WTC11 (cell line): ENCODE data around the gene RAP1GAP.
A peak's percentile ranks its signal among the peaks of the same experiment; 100 is the strongest.

Experiments
- AR ChIP-seq: fragments of 250-450 bp; sonication (Bioruptor Pico); IDR thresholded peaks from 2 replicates; pipeline ENCODE4 v1.9.0; 2021; ENCODE audit warnings: mild to moderate bottlenecking
- ARID4B ChIP-seq: sonication (generic); formaldehyde crosslinking; IDR thresholded peaks from 2 replicates; pipeline ENCODE4 v1.8.0; 2023; ENCODE audit warnings: missing genetic modification reagents, mild to moderate bottlenecking, borderline replicate concordance
- CTCF ChIP-seq: fragments of 200-600 bp; IDR thresholded peaks from 2 replicates; pipeline ENCODE4 v1.8.0; 2022; ENCODE audit warnings: antibody characterized with exemption
- ESRRA ChIP-seq: sonication (generic); formaldehyde crosslinking; IDR thresholded peaks from 2 replicates; pipeline ENCODE4 v1.8.1; 2022; ENCODE audit warnings: mild to moderate bottlenecking, missing genetic modification reagents, borderline replicate concordance
- FOXK1 ChIP-seq: sonication (generic); formaldehyde crosslinking; IDR thresholded peaks from 2 replicates; pipeline ENCODE4 v1.8.0; 2022; ENCODE audit warnings: mild to moderate bottlenecking, moderate library complexity, missing genetic modification reagents
- FOXP1 ChIP-seq: sonication (generic); formaldehyde crosslinking; IDR thresholded peaks from 2 replicates; pipeline ENCODE4 v1.8.0; 2022; ENCODE audit warnings: missing genetic modification reagents, mild to moderate bottlenecking, moderate library complexity, borderline replicate concordance
- HMGXB4 ChIP-seq: sonication (generic); formaldehyde crosslinking; IDR thresholded peaks from 2 replicates; pipeline ENCODE4 v1.8.1; 2023; ENCODE audit warnings: mild to moderate bottlenecking, moderate library complexity, missing genetic modification reagents
- NR1H2 ChIP-seq: sonication (generic); formaldehyde crosslinking; IDR thresholded peaks from 2 replicates; pipeline ENCODE4 v1.9.0; 2021; ENCODE audit warnings: mild to moderate bottlenecking, moderate library complexity, missing genetic modification reagents
- NR2C2 ChIP-seq: sonication (generic); formaldehyde crosslinking; IDR thresholded peaks from 2 replicates; pipeline ENCODE4 v1.8.0; 2022; ENCODE audit warnings: mild to moderate bottlenecking, missing genetic modification reagents
- SP1 ChIP-seq: sonication (generic); formaldehyde crosslinking; conservative IDR thresholded peaks from 2 replicates; pipeline ENCODE4 v1.8.1; 2022; ENCODE audit warnings: missing genetic modification reagents

- no peak for TF ChIP-seq ARID4B (CRISPR knock-in tag)
- no peak for TF ChIP-seq CTCF
- no peak for TF ChIP-seq HMGXB4
- no peak for TF ChIP-seq AR (CRISPR knock-in tag)
- TF ChIP-seq NR2C2 (CRISPR knock-in tag) = no peak
- no peak for TF ChIP-seq ESRRA (CRISPR knock-in tag)
- peak; percentile 19; the same call in 1 of the 2 replicates for TF ChIP-seq FOXP1
- no peak for TF ChIP-seq NR1H2
- no peak; the same call in 1 of the 2 replicates for TF ChIP-seq SP1 (CRISPR knock-in tag)
- no peak for TF ChIP-seq FOXK1 (CRISPR knock-in tag)
Measured at GRCh38 chr1:21618561-21619374, 50.4 kb downstream of the RAP1GAP start.
